ENCODE data around the gene CEP164.
"Not testable (repeated sequence)": the region's sequence is repeated elsewhere in the genome, so short reads cannot be mapped to it uniquely, and the experiment has no call there.

Gene CEP164

DNA sequence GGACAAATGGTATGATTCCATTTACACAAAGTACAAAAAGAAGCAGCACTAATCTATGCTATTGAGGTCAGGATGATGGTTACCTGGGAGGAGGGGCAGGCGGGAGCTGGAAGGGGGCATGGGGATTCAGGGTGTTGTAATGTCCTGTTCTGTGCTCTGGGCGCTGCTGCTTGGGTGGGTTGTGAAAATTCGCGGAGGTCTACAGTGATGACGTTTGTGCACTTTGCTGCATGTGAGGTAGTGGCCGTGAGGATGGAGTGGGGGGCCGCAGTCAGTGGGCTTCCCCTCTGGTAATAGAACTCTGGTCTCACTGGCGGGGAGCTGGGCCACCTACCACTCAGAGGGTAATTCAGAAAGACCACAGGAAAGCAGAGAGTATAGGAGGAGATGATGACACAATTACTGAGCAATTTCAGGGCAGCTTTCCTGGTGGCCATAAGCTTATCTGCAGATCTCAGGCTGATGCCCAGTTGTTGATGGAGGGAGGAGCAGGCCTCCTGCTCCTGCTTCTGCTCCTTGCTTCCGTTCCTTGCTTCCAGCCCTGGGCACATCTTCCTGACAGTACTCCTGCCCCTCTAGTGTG, 121.5 kb downstream of the CEP164 start:
- Histone ChIP-seq H3K27me3 (ENCODE audit: control insufficient read depth in 1 of 2, insufficient read depth in 2 of 2, low read length in 2 of 2) (no peaks in the 10 kb centered on the region), H3K36me3 (ENCODE audit: insufficient read depth, low read length) (no peaks in the 10 kb centered on the region), H3K27ac (ENCODE audit: low read depth, low read length) (no peak overlapping the region), H3K9ac (ENCODE audit: low read length) (no peak overlapping the region), H3K9me3 (ENCODE audit: low read length) (no peaks in the 10 kb centered on the region), H3K4me1 (ENCODE audit: insufficient read depth, low read length) (no peaks in the 10 kb centered on the region), H3K4me3 (ENCODE audit: low read depth in 1 of 2, low read length in 2 of 2) (no peak overlapping the region)

DNA sequence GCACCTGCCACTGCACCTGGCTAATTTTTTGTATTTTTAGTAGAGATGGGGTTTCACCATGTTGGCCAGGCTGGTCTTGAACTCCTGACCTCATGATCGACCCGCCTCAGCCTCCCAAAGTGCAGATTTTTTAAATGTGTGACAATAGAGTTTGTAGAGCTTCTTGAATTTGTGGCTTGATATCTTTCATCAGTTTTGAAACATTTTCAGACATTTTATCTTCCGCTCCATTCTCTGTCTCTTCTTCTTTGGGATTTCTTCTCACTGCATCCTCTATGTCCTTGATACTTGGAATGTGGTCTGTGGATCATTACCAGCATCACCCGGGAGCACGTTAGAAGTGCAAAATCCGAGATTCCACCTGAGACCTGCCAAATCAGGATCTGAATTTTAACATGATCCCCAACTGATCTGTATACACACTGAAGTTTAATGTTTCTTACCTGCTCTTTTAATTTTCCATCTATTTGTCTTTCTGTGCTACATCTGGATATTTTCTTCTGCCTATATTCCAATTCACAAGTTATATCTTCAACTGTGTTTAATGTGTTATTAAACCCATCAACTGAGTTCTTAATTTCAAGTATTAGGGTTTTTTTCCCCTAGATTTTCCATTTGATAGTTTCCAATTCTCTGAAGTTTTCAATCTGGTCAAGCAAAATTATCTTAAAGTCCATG, 126.4 kb downstream of the CEP164 start:
- H3K27me3 ChIP-seq (ENCODE audit: control insufficient read depth in 1 of 2, insufficient read depth in 2 of 2, low read length in 2 of 2), result no peaks in the 10 kb centered on the region
- no peak overlapping the region for H3K4me3 ChIP-seq (ENCODE audit: low read depth in 1 of 2, low read length in 2 of 2)
- peaks cover 3% of the 10 kb centered on the region for H3K9me3 ChIP-seq (ENCODE audit: low read length)
- H3K36me3 ChIP-seq (ENCODE audit: insufficient read depth, low read length), result no peaks in the 10 kb centered on the region
- H3K27ac ChIP-seq (ENCODE audit: low read depth, low read length), result no peak overlapping the region
- H3K9ac ChIP-seq (ENCODE audit: low read length), result no peak overlapping the region
- no peaks in the 10 kb centered on the region for H3K4me1 ChIP-seq (ENCODE audit: insufficient read depth, low read length)

DNA sequence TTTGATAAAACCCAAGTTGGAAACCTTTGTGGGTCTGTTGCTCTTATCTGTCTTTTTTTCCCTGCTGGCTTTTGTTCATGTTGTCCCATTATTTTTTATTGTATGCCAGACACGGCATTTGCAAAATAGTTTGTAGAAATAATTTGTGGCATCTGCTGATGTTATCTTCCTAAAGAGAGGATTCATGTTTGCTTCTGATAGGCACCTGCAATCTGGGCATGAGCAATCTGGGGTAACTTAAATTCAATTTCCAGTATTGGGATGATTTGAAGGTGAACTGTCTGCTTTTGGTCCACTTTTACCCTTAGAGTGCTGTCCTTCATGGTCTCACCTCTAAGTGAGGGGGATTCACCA, 126.9 kb downstream of the CEP164 start:
- H3K27ac ChIP-seq (ENCODE audit: low read depth, low read length), result no peak overlapping the region
- H3K4me1 ChIP-seq (ENCODE audit: insufficient read depth, low read length), result no peaks in the 10 kb centered on the region
- H3K9ac ChIP-seq (ENCODE audit: low read length), result no peak overlapping the region
- H3K27me3 ChIP-seq (ENCODE audit: control insufficient read depth in 1 of 2, insufficient read depth in 2 of 2, low read length in 2 of 2), result no peaks in the 10 kb centered on the region
- no peaks in the 10 kb centered on the region for H3K36me3 ChIP-seq (ENCODE audit: insufficient read depth, low read length)
- no peak overlapping the region for H3K4me3 ChIP-seq (ENCODE audit: low read depth in 1 of 2, low read length in 2 of 2)
- H3K9me3 ChIP-seq (ENCODE audit: low read length), result peaks cover 3% of the 10 kb centered on the region

DNA sequence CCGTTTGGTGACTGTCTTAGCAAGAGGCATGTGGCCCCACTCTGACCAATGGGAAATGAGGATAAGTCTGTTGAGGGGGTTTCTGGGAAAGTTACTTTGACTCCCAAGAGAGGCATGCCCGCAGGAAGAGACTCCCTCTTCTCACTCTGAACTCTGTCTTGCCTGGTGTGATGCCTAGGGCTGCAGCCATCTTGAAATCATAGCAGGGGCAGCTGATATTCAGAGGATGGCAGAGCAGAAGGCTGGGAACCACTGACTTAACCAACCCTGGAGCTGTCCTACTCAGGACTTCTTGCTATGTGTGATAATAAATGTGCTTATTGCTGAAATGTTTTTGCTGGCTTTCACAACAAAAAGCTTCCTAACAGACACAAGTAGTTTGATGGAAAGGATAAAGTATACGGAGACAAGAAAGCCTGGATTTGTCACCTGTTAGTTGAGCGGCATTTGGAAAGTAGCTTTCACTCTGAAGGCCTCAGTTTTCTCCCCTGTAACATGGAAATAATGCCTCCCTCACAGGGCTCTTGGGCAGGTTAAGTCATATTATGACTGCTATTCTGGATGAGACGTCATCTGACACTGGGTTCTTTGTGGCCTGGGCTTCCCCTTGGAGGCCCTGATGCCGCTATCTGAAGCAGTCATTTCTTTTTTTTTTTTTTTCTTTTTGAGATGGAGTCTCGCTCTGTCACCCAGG, 128.5 kb downstream of the CEP164 start:
- Histone ChIP-seq H3K36me3 (ENCODE audit: insufficient read depth, low read length) (no peaks in the 10 kb centered on the region), H3K9me3 (ENCODE audit: low read length) (peaks cover 3% of the 10 kb centered on the region), H3K9ac (ENCODE audit: low read length) (no peak overlapping the region), H3K27me3 (ENCODE audit: control insufficient read depth in 1 of 2, insufficient read depth in 2 of 2, low read length in 2 of 2) (no peaks in the 10 kb centered on the region), H3K27ac (ENCODE audit: low read depth, low read length) (no peak overlapping the region), H3K4me3 (ENCODE audit: low read depth in 1 of 2, low read length in 2 of 2) (no peak overlapping the region), H3K4me1 (ENCODE audit: insufficient read depth, low read length) (no peaks in the 10 kb centered on the region)

DNA sequence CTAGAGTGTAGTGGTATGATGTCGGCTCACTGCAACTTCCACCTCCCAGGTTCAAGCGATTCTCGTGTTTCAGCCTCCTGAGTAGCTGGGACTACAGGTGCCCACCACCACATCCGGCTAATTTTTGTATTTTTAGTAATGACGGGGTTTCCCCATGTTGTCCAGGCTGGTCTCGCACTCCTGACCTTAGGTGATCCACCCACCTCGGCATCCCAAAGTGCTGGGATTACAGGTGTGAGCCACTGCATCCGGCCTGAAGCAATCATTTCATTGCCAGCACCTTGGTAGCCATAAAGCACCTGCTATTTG, 129.0 kb downstream of the CEP164 start:
- not testable (repeated sequence) for H3K27ac ChIP-seq (ENCODE audit: low read depth, low read length); H3K4me3 ChIP-seq (ENCODE audit: low read depth in 1 of 2, low read length in 2 of 2)

DNA sequence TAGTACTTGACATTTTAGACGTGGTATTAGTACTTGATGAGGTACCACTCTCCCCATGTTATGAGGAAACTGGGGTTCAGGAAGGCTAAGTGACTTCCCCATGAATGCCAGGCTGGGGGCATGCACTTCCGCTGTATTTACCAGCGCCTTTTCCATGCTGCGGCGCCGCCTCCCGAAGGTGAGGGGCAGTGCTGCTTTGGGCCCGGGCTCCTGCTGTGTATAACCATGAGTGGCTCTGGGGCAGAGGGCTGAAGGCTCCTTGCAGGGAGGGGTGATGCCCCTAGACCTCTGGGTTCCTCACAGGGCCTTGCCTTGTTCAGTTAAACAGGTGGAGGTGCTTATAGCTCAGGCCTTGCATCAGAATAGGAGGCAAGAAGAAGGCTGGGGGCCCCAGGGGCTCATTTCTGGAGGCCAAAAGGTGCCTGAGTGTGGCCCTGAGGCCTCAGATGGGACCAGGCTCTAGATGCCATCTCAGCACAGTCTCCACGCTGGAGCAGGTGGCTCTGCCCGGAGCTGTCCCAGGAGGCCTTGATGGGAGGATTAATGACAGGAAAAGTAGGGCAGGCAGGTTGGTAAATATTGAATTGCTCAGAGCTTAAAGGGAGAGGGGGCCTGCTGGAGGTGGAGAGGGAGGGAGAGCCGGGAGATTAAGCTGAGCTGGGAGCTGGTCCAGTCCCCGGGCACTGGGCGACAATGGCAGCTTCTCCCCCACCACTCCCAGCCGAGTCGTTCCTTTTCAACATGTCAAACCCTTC, 129.6 kb downstream of the CEP164 start:
- Histone ChIP-seq H3K27me3 (ENCODE audit: control insufficient read depth in 1 of 2, insufficient read depth in 2 of 2, low read length in 2 of 2) (no peaks in the 10 kb centered on the region), H3K27ac (ENCODE audit: low read depth, low read length) (no peak overlapping the region), H3K4me3 (ENCODE audit: low read depth in 1 of 2, low read length in 2 of 2) (no peak overlapping the region), H3K4me1 (ENCODE audit: insufficient read depth, low read length) (no peaks in the 10 kb centered on the region), H3K9me3 (ENCODE audit: low read length) (peaks cover 3% of the 10 kb centered on the region), H3K36me3 (ENCODE audit: insufficient read depth, low read length) (no peaks in the 10 kb centered on the region), H3K9ac (ENCODE audit: low read length) (no peak overlapping the region)

More for the DNA sequence above, 129.0 kb downstream of the CEP164 start:
- not testable (repeated sequence) for H3K9ac ChIP-seq (ENCODE audit: low read length); H3K36me3 ChIP-seq (ENCODE audit: insufficient read depth, low read length); H3K4me1 ChIP-seq (ENCODE audit: insufficient read depth, low read length); H3K27me3 ChIP-seq (ENCODE audit: control insufficient read depth in 1 of 2, insufficient read depth in 2 of 2, low read length in 2 of 2); H3K9me3 ChIP-seq (ENCODE audit: low read length)

DNA sequence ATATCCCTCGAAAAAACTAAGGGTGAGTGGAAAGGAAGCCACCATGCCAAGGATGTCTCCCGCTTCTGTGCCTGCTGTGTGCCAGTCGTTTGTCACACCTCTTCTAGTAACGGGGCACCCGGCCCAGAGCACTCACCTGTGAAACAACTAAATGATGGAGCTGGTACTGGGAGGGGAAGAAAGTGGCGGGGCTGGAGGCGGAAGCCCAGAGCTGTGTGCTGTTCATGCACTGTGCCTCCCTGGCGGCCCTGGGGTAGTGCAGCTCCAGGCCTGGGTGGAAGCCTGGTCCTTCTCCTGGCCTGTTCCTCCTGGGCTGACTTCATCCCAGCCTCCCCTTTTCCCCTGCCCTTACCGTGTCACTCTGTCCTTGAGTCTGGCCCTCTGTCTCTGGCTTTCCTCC, 130.2 kb downstream of the CEP164 start:
- H3K4me3 ChIP-seq (ENCODE audit: low read depth in 1 of 2, low read length in 2 of 2), result no peak overlapping the region
- H3K9me3 ChIP-seq (ENCODE audit: low read length), result peaks cover 3% of the 10 kb centered on the region
- no peaks in the 10 kb centered on the region for H3K4me1 ChIP-seq (ENCODE audit: insufficient read depth, low read length)
- no peak overlapping the region for H3K9ac ChIP-seq (ENCODE audit: low read length)
- no peak overlapping the region for H3K27ac ChIP-seq (ENCODE audit: low read depth, low read length)
- H3K36me3 ChIP-seq (ENCODE audit: insufficient read depth, low read length), result no peaks in the 10 kb centered on the region
- no peaks in the 10 kb centered on the region for H3K27me3 ChIP-seq (ENCODE audit: control insufficient read depth in 1 of 2, insufficient read depth in 2 of 2, low read length in 2 of 2)

DNA sequence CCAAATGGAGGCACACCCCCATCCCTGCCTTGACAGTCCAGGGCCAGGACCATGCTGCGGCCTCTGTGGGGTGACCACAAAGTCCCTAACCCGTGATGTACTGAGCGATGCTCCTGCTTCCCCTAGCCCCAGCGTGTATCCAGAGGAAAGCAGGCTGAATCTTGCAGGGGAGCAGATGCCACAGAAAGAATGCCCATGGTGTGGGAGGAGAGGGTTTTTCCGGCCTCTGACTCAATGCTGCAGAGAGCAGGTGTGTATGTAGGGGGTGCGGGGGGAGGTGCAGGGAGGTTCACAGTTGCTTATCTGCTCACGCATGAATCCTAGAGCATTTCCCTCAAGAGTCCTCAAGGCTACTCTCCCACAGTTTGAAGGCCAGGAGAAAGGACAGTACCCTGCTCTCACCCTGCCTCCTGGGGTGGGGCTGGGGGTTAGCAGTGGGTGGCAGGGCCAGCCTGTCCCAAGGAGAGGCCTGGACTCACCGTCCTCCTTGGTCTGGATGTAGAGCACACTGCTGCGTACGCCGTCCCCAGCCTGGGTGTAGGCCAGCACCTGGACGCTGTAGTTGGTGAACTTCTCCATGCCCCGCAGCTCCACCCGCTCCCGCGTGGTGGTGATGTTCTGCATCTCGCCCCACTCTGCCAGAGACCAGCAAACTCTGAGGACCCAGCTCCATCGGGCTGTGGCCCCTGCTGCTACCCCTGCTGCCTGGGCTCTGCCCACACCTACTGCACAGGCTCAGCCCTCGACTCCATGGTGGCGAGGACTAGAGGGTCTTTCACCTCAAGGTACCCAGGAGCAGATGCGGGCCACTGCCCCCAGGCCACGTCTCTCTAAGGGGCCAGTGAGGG, 130.8 kb downstream of the CEP164 start:
- Histone ChIP-seq H3K9ac (ENCODE audit: low read length) (no peak overlapping the region), H3K4me3 (ENCODE audit: low read depth in 1 of 2, low read length in 2 of 2) (no peak overlapping the region), H3K4me1 (ENCODE audit: insufficient read depth, low read length) (no peaks in the 10 kb centered on the region), H3K36me3 (ENCODE audit: insufficient read depth, low read length) (no peaks in the 10 kb centered on the region), H3K27me3 (ENCODE audit: control insufficient read depth in 1 of 2, insufficient read depth in 2 of 2, low read length in 2 of 2) (no peaks in the 10 kb centered on the region), H3K27ac (ENCODE audit: low read depth, low read length) (no peak overlapping the region), H3K9me3 (ENCODE audit: low read length) (peaks cover 3% of the 10 kb centered on the region)

DNA sequence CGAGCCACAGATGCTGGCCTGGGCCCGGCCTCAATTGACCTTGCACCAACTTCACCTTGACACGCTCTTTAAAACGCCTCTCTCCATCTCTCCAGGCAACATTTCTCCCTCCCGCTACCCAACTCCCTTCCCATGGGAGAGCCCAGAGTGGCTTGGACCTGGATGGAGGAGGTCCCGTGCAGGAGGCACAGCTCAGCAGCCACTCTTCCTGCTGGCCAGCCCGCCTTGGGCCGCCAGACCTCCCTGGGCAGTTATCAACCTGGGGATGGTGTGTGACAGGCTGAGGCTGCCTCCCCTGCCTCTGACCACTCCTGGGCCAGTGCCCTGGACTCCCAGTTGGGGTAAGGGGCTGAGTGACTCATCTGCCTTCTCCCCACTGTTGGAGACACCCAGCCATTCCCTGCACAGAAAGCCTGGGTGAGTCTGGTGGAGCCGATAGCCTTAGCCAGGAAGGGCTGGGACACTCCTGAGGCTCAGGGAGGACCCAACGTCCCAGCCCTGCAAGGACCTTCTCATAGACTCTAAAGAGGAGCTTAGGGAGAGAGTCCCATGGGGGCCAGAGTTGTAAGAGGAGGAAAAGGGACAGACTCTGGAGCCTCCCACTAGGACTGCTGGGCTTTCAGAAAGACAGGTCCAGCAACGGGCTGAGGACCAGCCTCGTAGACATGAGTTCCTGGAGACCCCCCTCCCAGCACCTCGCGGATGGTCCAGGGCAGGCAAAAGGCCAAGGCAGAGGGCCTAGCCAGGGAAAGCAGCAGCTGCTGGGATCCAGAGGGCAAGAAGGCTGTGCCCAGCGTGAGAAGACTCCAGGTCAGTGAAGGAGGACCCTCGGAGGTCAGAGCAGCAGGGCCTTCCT, 131.7 kb downstream of the CEP164 start:
- no peak overlapping the region for H3K9ac ChIP-seq (ENCODE audit: low read length)
- H3K4me1 ChIP-seq (ENCODE audit: insufficient read depth, low read length), result no peaks in the 10 kb centered on the region
- H3K9me3 ChIP-seq (ENCODE audit: low read length), result peaks cover 3% of the 10 kb centered on the region
- no peak overlapping the region for H3K27ac ChIP-seq (ENCODE audit: low read depth, low read length)
- no peak overlapping the region for H3K4me3 ChIP-seq (ENCODE audit: low read depth in 1 of 2, low read length in 2 of 2)
- H3K36me3 ChIP-seq (ENCODE audit: insufficient read depth, low read length), result no peaks in the 10 kb centered on the region
- no peaks in the 10 kb centered on the region for H3K27me3 ChIP-seq (ENCODE audit: control insufficient read depth in 1 of 2, insufficient read depth in 2 of 2, low read length in 2 of 2)

DNA sequence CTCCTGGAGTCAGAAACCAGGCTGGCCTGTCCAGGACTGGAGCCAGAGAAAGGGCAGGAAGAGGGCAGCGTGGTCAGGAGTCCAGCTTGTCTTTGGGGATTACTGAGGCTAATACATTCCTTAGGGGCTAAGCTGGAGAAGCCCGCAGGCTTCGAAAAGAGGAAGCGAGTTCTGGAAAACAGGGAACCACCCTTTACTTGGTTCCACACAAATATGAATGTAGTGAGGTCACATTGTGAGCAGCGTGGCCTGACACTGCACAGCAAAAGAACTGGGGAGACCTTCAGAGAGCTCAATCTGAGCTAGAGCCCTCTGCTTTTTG, 132.3 kb downstream of the CEP164 start:
- Histone ChIP-seq H3K27ac (ENCODE audit: low read depth, low read length) (no peak overlapping the region), H3K36me3 (ENCODE audit: insufficient read depth, low read length) (no peaks in the 10 kb centered on the region), H3K4me1 (ENCODE audit: insufficient read depth, low read length) (no peaks in the 10 kb centered on the region)

More for the DNA sequence above, 132.3 kb downstream of the CEP164 start:
- Histone ChIP-seq H3K4me3 (ENCODE audit: low read depth in 1 of 2, low read length in 2 of 2) (no peak overlapping the region), H3K27me3 (ENCODE audit: control insufficient read depth in 1 of 2, insufficient read depth in 2 of 2, low read length in 2 of 2) (no peaks in the 10 kb centered on the region), H3K9me3 (ENCODE audit: low read length) (no peaks in the 10 kb centered on the region), H3K9ac (ENCODE audit: low read length) (no peak overlapping the region)
